ENCODE data around the gene NCR2. TPM values are rescaled to one million over a fixed set of nuclear protein-coding genes. Genes with fewer than 3 reads are reported as not detected.

The NCR2 gene
- total and polyA plus RNA-seq, 9 of the 15 experiments (the other 6 are each of a cell fraction or from before 2014, with no cell fraction given), result not detected

DNA sequence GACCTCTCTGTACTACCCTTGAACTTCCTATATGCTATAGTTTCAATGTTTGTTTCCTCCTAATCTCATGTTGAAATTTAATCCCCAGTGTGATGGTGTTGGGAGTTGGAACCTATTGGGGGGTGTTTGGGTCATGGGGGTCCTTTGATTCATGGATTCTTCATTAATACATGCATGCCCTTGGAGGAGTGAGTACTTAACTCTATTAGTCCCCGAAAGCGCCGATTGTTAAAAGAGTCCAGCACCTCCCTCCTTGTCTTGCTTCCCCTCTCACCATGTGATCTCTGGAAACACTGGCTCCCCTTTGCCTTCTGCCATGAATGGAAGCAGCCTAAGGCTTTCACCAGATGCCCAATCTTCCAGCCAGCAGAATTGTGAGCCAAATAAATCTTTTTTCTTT, 31.7 kb downstream of the NCR2 start:
- DNase-seq (ENCODE audit: extremely low read depth in 1 of 4, low spot score in 3 of 4) (no peak), ATAC-seq (no peak), FAIRE-seq (no peak)
- intact Hi-C loops (cut with micrococcal nuclease) (loop anchor here (5.0 kb wide), 2 partner anchors 95 to 410 kb away; partner anchors contain the start of gene FRS3), in situ Hi-C loops (cut with MboI) (loop anchor here (10.0 kb wide), 1 partner anchor 228 kb away; no protein-coding TSS in a partner anchor)
- Histone ChIP-seq H3K79me2 (ENCODE audit: control insufficient read depth, insufficient read depth, low read length) (no peaks in the 10 kb centered on the region), H3K36me3 (ENCODE audit: control insufficient read depth, insufficient read depth, low read length) (no peaks in the 10 kb centered on the region), H4K20me1 (replicated peaks; ENCODE audit: control insufficient read depth, insufficient read depth, low read length) (peaks cover 8% of the 10 kb centered on the region; the same call in 1 of the 2 replicates), H3K27ac (ENCODE audit: extremely low read depth, low read depth, low read length) (no peak overlapping the region), H3K4me3 (no peak overlapping the region), H3K9ac (ENCODE audit: insufficient read depth in 1 of 2, low read depth in 2 of 2, low read length in 2 of 2) (no peak overlapping the region), H3K4me2 (ENCODE audit: insufficient read depth, low read length) (no peak overlapping the region), H3K4me1 (replicated peaks in 1 of 2; ENCODE audit: control insufficient read depth in 2 of 2, insufficient read depth in 2 of 2, low read length in 2 of 2) (peaks cover 0 to 8% of the 10 kb centered on the region in 2 experiments; a peak in 2 of 5 replicates), H3K9me3 (replicated peaks; ENCODE audit: control insufficient read depth, insufficient read depth, low read depth, low read length) (no peaks in the 10 kb centered on the region), H3K9me1 (ENCODE audit: control insufficient read depth, insufficient read depth, low read length) (no peaks in the 10 kb centered on the region), H3K27me3 (ENCODE audit: control insufficient read depth in 2 of 2, insufficient read depth in 2 of 2, low read length in 2 of 2) (peaks cover 17 to 25% of the 10 kb centered on the region in 2 experiments), H2AFZ (ENCODE audit: low read depth, low read length) (no peak overlapping the region)
- 7% methylated on average over 3 of the region's 3 CpGs for WGBS (ENCODE audit: insufficient coverage, low coverage, missing lambda C conversion rate)
- CTCF ChIA-PET (ENCODE audit: low intra/inter-chr PET ratio), result interaction anchor here (0.6 to 7.0 kb wide), 6 partner anchors 60 to 863 kb away, joined by 3 to 150 read pairs (median 19); no protein-coding TSS in a partner anchor
- TF ChIP-seq, protein P1, sequence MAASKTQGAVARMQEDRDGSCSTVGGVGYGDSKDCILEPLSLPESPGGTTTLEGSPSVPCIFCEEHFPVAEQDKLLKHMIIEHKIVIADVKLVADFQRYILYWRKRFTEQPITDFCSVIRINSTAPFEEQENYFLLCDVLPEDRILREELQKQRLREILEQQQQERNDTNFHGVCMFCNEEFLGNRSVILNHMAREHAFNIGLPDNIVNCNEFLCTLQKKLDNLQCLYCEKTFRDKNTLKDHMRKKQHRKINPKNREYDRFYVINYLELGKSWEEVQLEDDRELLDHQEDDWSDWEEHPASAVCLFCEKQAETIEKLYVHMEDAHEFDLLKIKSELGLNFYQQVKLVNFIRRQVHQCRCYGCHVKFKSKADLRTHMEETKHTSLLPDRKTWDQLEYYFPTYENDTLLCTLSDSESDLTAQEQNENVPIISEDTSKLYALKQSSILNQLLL (CRISPR knock-in tag; IDR thresholded peaks at IDR 0.05; ENCODE audit: borderline replicate concordance), result no peak
- no peak for TF ChIP-seq RFX7 (CRISPR knock-in tag; IDR thresholded peaks at IDR 0.05)
- no peak for TF ChIP-seq KLF6 (CRISPR knock-in tag; IDR thresholded peaks at IDR 0.05; ENCODE audit: borderline replicate concordance)
- TF ChIP-seq, protein P2, sequence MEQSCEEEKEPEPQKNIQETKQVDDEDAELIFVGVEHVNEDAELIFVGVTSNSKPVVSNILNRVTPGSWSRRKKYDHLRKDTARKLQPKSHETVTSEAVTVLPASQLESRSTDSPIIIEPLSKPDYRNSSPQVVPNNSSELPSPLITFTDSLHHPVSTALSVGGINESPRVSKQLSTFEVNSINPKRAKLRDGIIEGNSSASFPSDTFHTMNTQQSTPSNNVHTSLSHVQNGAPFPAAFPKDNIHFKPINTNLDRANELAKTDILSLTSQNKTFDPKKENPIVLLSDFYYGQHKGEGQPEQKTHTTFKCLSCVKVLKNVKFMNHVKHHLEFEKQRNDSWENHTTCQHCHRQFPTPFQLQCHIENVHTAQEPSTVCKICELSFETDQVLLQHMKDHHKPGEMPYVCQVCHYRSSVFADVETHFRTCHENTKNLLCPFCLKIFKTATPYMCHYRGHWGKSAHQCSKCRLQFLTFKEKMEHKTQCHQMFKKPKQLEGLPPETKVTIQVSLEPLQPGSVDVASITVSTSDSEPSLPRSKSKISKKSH (CRISPR knock-in tag; IDR thresholded peaks at IDR 0.05), result no peak
- no peak for TF ChIP-seq NR4A1 (CRISPR knock-in tag; IDR thresholded peaks at IDR 0.05)
- no peak for TF ChIP-seq NR4A1 (tag; IDR thresholded peaks at IDR 0.05)
- TF ChIP-seq, protein P3, sequence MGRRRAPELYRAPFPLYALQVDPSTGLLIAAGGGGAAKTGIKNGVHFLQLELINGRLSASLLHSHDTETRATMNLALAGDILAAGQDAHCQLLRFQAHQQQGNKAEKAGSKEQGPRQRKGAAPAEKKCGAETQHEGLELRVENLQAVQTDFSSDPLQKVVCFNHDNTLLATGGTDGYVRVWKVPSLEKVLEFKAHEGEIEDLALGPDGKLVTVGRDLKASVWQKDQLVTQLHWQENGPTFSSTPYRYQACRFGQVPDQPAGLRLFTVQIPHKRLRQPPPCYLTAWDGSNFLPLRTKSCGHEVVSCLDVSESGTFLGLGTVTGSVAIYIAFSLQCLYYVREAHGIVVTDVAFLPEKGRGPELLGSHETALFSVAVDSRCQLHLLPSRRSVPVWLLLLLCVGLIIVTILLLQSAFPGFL (CRISPR knock-in tag; IDR thresholded peaks at IDR 0.05), result no peak
- TF ChIP-seq PURB (CRISPR knock-in tag; IDR thresholded peaks at IDR 0.05; ENCODE audit: low read depth), result no peak
- TF ChIP-seq, protein P4, sequence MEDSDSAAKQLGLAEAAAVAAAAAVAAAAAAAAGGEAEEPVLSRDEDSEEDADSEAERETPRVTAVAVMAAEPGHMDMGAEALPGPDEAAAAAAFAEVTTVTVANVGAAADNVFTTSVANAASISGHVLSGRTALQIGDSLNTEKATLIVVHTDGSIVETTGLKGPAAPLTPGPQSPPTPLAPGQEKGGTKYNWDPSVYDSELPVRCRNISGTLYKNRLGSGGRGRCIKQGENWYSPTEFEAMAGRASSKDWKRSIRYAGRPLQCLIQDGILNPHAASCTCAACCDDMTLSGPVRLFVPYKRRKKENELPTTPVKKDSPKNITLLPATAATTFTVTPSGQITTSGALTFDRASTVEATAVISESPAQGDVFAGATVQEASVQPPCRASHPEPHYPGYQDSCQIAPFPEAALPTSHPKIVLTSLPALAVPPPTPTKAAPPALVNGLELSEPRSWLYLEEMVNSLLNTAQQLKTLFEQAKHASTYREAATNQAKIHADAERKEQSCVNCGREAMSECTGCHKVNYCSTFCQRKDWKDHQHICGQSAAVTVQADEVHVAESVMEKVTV (CRISPR knock-in tag; IDR thresholded peaks at IDR 0.05), result no peak
- TF ChIP-seq FIP1L1 (IDR thresholded peaks at IDR 0.05; ENCODE audit: low read depth, low read length, poor library complexity, severe bottlenecking), result no peak
- TF ChIP-seq PCBP1 (IDR thresholded peaks at IDR 0.05; ENCODE audit: low read depth, low read length, poor library complexity, severe bottlenecking), result no peak
- TF ChIP-seq ZNF174 (CRISPR knock-in tag; IDR thresholded peaks at IDR 0.05), result no peak
- no peak for TF ChIP-seq GTF2E2 (tag; IDR thresholded peaks at IDR 0.05)
- POLR2A ChIA-PET, result no interaction called here
- no TSS peak for BruUV-seq (replicated peaks)
